ENCODE measurements around the gene A3GALT2. TPM values are rescaled to one million over a fixed set of nuclear protein-coding genes. Genes with fewer than 3 reads are reported as not detected.

A3GALT2 gene
- total RNA-seq, 4 donors from 2014 or later = not detected

- TF ChIP-seq EP300 (IDR thresholded peaks at IDR 0.05; ENCODE audit: low read depth) (no peak), POLR2AphosphoS5 (IDR thresholded peaks at IDR 0.05) (no peak), POLR2A (IDR thresholded peaks at IDR 0.05) (no peak)
- TF ChIP-seq, protein P1, sequence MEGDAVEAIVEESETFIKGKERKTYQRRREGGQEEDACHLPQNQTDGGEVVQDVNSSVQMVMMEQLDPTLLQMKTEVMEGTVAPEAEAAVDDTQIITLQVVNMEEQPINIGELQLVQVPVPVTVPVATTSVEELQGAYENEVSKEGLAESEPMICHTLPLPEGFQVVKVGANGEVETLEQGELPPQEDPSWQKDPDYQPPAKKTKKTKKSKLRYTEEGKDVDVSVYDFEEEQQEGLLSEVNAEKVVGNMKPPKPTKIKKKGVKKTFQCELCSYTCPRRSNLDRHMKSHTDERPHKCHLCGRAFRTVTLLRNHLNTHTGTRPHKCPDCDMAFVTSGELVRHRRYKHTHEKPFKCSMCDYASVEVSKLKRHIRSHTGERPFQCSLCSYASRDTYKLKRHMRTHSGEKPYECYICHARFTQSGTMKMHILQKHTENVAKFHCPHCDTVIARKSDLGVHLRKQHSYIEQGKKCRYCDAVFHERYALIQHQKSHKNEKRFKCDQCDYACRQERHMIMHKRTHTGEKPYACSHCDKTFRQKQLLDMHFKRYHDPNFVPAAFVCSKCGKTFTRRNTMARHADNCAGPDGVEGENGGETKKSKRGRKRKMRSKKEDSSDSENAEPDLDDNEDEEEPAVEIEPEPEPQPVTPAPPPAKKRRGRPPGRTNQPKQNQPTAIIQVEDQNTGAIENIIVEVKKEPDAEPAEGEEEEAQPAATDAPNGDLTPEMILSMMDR (IDR thresholded peaks at IDR 0.05) = no peak
- peak overlapping the region in 1 of 4 donors; percentile 7 for H3K27ac ChIP-seq
- 84 to 92% methylated on average over 2 of the region's 2 CpGs for WGBS, 2 donors (ENCODE audit: low coverage in 1 of 2)
- no peak for DNase-seq
- no peaks in the 10 kb centered on the region for H3K36me3 ChIP-seq
- H3K9me3 ChIP-seq = no peaks in the 10 kb centered on the region
- no peak overlapping the region for H3K4me3 ChIP-seq
- H3K27me3 ChIP-seq = no peaks in the 10 kb centered on the region
- intact Hi-C loops (cut with DNase I; ENCODE audit: low total_unique reads) (no loop called here), in situ Hi-C loops (cut with MboI; ENCODE audit: low pct_ligation_motif_present in 1 of 4, low pct_unique_long_range_greater_than_20kb in 1 of 4, low sequenced_read_pairs in 3 of 4) (no loop called here)
- peaks cover 0 to 5% (median 0%) of the 10 kb centered on the region in 4 donors for H3K4me1 ChIP-seq
Observed at GRCh38 chr1:33268457-33268856, 52.4 kb downstream of the A3GALT2 start.

DNA sequence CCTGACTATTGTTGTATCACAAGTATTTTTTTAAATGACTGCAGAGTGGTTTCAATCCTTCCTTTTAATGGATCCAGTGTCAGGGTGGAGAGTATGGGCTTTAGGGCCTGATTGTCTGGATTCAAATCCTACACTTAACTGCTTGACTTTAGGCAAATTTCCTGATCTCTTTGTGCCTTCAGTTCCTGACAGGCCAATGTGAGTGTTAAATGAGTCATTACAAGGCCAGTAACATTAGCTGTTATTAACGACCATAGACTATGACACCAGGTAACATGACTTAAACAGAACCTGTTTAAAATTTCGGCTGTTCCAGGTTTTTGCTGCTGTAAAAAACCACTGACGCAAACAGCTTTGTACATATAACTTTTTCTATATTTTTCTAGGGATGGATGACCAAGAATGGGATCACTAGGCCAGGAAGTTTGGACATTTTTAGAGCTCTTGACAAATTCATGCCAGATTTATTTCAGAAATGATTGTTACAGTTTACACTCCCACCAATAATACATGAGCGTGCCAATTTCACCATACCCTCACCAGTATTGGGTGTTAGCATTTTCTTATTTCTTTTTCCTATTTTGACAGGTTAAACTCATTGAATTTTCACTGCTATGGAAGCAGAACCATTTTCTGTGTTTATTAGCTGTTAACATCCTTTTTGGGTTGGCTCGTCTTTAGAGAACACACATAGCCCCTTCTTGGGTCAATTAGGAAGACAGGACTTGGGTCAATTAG lies 53.3 kb downstream of the A3GALT2 start:
- Histone ChIP-seq H3K27ac (no peak overlapping the region), H3K27me3 (no peaks in the 10 kb centered on the region), H3K4me1 (peaks cover 0 to 5% (median 0%) of the 10 kb centered on the region in 4 donors), H3K36me3 (no peaks in the 10 kb centered on the region), H3K9me3 (no peaks in the 10 kb centered on the region), H3K4me3 (no peak overlapping the region)
- in situ Hi-C loops (cut with MboI; ENCODE audit: low pct_ligation_motif_present in 1 of 4, low pct_unique_long_range_greater_than_20kb in 1 of 4, low sequenced_read_pairs in 3 of 4) (no loop called here), intact Hi-C loops (cut with DNase I; ENCODE audit: low total_unique reads) (no loop called here)
- WGBS, 2 donors (ENCODE audit: low coverage in 1 of 2) = 83 to 91% methylated on average over 5 of the region's 5 CpGs
- no peak for DNase-seq
- TF ChIP-seq POLR2AphosphoS5 (IDR thresholded peaks at IDR 0.05) = no peak

GRCh38 chr1:33266766-33267165 lies 54.1 kb downstream of the A3GALT2 start:
- Histone ChIP-seq H3K9me3 (no peaks in the 10 kb centered on the region), H3K4me3 (no peak overlapping the region), H3K36me3 (no peaks in the 10 kb centered on the region), H3K4me1 (peaks cover 0 to 5% (median 0%) of the 10 kb centered on the region in 4 donors), H3K27ac (no peak overlapping the region), H3K27me3 (no peaks in the 10 kb centered on the region)
- intact Hi-C loops (cut with DNase I; ENCODE audit: low total_unique reads) (no loop called here), in situ Hi-C loops (cut with MboI; ENCODE audit: low pct_ligation_motif_present in 1 of 4, low pct_unique_long_range_greater_than_20kb in 1 of 4, low sequenced_read_pairs in 3 of 4) (no loop called here)
- WGBS, 2 donors (ENCODE audit: low coverage in 1 of 2) = 91% methylated on average over 6 of the region's 6 CpGs; no CpG with 5 or more reads in 1 of the 2 donors
- TF ChIP-seq EP300 (IDR thresholded peaks at IDR 0.05; ENCODE audit: low read depth) (no peak), POLR2A (IDR thresholded peaks at IDR 0.05) (no peak), POLR2AphosphoS5 (IDR thresholded peaks at IDR 0.05) (no peak)
- TF ChIP-seq, protein P1 (IDR thresholded peaks at IDR 0.05) = no peak
- DNase-seq = no peak

GRCh38 chr1:33265780-33266605 lies 54.9 kb downstream of the A3GALT2 start:
- in situ Hi-C loops (cut with MboI; ENCODE audit: low pct_ligation_motif_present in 1 of 4, low pct_unique_long_range_greater_than_20kb in 1 of 4, low sequenced_read_pairs in 3 of 4) = no loop called here
- intact Hi-C loops (cut with DNase I; ENCODE audit: low total_unique reads) = no loop called here
- no peaks in the 10 kb centered on the region for H3K36me3 ChIP-seq
- peaks cover 0 to 5% (median 0%) of the 10 kb centered on the region in 4 donors for H3K4me1 ChIP-seq
- DNase-seq = no peak
- no peak overlapping the region for H3K4me3 ChIP-seq
- no peak overlapping the region for H3K27ac ChIP-seq
- WGBS, 2 donors (ENCODE audit: low coverage in 1 of 2) = 67 to 91% methylated on average over 1 to 10 of the region's 10 CpGs
- H3K9me3 ChIP-seq = no peaks in the 10 kb centered on the region
- H3K27me3 ChIP-seq = no peaks in the 10 kb centered on the region
- TF ChIP-seq EP300 (IDR thresholded peaks at IDR 0.05; ENCODE audit: low read depth) (no peak), POLR2AphosphoS5 (IDR thresholded peaks at IDR 0.05) (no peak), POLR2A (IDR thresholded peaks at IDR 0.05) (no peak)
- TF ChIP-seq, protein P1 (IDR thresholded peaks at IDR 0.05) = no peak

Data from transverse colon (tissue), 4 donors.